Activated CD4-positive, alpha-beta T cell treated with anti-CD3 and anti-CD28 coated beads, Interleukin-2, amount 50 U/mL, for 48 hours (primary cell): ENCODE data around the gene NRM.
A peak's percentile ranks its signal among the peaks of the same experiment; 100 is the strongest.
"Not testable (repeated sequence)": the region's sequence is repeated elsewhere in the genome, so short reads cannot be mapped to it uniquely, and the experiment has no call there.

Experiments
- DNase-seq, 2 experiments: peaks; one replicate each; pipeline ENCODE4 v3.0.0-alpha.2; 2020

NRM gene

DNA sequence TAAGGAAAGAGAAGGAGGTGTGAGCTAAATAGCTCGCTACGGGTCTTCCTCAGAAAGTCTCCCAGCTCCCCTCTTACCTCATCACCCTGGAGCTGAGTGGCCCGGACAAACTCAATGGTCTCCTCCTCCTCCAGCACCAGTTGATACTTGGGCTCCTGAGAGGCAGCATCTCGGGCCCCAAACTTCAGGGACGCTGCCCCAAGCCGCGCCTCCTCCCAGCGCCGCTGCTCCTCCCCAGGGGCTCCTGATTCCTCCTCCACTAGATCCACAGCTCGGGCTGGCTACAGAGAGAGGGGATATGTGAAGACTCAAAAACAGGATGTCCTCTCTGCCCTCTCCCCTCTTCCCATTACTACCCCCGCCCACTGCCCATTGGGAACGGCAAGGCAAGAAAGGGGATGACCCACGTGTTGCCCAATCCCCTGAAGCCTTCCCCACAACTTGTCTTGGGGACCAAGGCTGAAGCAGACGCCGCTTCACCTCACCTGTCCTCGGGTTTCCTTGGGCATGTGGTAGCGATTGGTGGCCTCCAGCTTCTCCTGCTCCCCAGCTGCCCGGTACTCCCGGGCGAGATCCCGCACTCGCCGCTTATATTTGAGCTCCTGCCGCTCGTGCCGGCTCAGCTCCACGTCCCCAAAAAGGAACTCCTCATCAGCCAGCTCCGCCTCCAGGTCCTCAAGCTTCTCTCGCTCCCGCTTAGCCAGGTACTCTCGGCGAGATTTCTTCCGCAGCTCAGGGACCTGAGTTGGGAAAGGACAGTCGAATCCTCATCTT is 25.6 kb downstream of the NRM start:
- no peak for DNase-seq

DNA sequence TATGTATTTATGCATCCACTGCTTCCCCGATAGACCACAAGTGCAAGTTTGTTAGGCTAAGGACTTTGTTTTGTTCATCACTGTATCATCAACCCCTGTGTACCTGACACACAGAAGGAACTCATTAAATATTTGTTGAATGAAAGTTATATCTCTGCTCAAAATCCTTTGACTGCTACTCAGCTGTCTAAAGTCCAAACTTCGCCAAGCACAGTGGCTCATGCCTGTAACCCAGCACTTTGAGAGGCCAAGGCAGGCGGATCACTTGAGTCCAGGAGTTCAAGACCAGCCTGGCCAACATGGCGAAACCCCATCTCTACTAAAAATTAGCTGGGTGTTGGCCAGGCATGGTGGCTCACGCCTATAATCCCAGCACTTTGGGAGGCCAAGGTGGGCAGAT is 32.9 kb downstream of the NRM start:
- DNase-seq, result not testable (repeated sequence)

- no peak for DNase-seq
Observed at GRCh38 chr6:30657454-30657853, 33.3 kb downstream of the NRM start.

DNA sequence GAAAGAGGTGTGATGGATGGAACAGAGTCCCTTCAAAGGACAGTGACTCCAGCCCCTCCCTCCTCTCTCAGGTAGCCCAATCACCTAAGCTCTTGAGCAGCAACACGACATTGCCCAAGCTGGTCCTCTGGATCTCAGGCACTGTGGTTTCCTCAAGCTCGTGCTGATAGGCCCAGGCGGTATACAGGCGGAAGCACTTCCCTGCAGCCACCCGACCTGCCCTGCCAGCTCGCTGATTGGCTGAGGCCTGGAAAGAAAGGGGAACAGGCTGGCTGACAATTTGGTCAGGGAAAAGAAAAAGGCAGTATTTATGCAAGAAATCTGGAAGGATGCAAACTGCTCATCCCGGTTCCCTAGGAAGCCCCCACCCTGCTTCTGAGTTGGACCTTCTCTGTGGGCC is 34.3 kb downstream of the NRM start:
- DNase-seq, result no peak

DNA sequence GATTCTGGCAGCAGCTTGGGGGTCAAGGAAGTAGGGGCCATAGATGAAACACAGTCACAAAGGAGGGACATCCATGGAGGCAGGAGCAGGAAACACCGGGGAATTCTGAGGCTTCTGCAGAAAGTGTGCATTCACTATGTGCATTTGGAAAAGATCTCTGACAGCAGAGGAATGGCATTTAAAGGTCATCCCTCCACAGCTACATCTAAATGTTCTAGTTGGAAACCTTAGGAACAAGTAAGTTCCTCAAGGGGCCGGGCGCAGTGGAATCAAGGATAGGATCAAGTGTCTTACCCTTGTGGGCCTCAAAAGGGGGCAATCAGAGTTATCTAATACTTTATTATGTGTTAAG is 35.1 kb downstream of the NRM start:
- no peak for DNase-seq

- no peak for DNase-seq
Observed at GRCh38 chr6:30654798-30655742, 35.7 kb downstream of the NRM start.

- no peak for DNase-seq
Observed at GRCh38 chr6:30651143-30651542, 39.6 kb downstream of the NRM start.

- peak; percentile 77 to 82 for DNase-seq
Observed at GRCh38 chr6:30647242-30648116, 43.3 kb downstream of the NRM start.

DNA sequence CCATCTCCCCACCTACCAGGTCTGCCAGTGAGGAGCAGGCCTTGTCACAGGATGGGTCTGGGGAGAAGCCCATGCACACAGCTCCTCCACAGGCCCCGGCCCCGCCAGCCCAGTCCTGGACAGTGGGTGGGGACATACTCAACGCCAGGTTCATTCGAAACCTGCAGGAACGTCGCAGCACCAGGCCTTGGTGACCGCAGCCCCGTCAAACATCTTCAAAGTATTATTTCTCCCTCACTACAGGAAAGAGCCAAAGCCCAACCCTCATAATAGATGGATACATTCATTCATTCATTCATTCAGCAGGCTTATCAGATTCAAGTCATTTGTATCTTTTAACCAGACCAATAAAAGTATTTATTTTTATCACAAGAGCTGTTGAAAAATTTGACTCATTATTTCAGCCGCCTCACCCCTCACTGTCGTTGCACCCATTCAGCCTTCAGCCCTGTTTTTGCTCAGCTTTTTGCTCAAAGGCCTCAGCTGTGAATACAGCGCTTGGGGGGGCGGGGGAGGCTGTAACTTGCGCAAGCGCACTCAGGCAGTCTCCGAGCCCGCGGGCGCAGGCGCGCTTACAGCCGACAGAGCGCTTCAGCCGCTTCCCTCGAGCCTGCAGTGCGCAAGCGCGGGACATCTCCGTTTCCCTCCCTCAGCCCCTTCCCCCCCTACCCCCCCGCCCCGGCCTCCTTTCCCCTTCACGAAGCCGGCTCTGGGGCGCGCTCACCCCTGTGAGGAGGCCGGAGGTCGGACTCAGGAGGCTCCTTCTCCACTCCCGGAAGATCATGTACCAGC is 44.1 kb downstream of the NRM start, which contains the start of gene C6orf136:
TSS of gene C6orf136 (plus strand) at position 684 of the 792 bp plus-strand sequence. CDS start at position 783, 99 bp downstream.
- peak; percentile 90 to 94 for DNase-seq

DNA sequence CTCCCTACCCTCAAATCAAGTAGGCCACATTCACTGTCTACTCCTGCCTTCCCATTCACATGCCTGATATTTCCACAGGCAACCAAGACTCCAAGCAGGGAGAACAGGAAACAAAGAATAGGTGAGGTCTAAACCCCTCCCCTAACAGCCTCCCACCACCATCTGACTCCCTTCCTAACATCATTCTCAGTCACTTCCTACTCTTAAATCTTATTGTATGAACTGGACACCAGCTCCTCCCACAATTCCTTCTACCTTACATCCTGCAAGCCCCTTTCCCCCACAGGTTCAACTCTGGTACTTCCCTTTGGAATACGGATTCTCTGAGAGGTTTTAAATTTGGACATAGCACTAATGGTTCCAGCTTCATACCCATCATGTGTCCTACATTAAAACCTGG is 44.8 kb downstream of the NRM start:
- DNase-seq, result no peak

GRCh38 chr6:30644769-30645168 is 46.0 kb downstream of the NRM start:
- DNase-seq, result no peak

- DNase-seq, result no peak
Observed at GRCh38 chr6:30643656-30644055, 47.1 kb downstream of the NRM start.

- no peak for DNase-seq
Observed at GRCh38 chr6:30641048-30641447, 49.7 kb downstream of the NRM start.

GRCh38 chr6:30640481-30640880 is 50.3 kb downstream of the NRM start:
- no peak for DNase-seq
